GM21717 (cell line): ENCODE data around the gene ATP10B.
"Not testable (repeated sequence)": the region's sequence is repeated elsewhere in the genome, so short reads cannot be mapped to it uniquely, and the experiment has no call there.

Source experiments
- ATAC-seq: cut with Tn5 transposase; IDR thresholded peaks from one replicate; pipeline ENCODE4 v1.9.1; 2021; ENCODE audit warnings: mild to moderate bottlenecking, moderate library complexity; ENCODE audit not compliant: unreplicated experiment

The ATP10B gene, protein sequence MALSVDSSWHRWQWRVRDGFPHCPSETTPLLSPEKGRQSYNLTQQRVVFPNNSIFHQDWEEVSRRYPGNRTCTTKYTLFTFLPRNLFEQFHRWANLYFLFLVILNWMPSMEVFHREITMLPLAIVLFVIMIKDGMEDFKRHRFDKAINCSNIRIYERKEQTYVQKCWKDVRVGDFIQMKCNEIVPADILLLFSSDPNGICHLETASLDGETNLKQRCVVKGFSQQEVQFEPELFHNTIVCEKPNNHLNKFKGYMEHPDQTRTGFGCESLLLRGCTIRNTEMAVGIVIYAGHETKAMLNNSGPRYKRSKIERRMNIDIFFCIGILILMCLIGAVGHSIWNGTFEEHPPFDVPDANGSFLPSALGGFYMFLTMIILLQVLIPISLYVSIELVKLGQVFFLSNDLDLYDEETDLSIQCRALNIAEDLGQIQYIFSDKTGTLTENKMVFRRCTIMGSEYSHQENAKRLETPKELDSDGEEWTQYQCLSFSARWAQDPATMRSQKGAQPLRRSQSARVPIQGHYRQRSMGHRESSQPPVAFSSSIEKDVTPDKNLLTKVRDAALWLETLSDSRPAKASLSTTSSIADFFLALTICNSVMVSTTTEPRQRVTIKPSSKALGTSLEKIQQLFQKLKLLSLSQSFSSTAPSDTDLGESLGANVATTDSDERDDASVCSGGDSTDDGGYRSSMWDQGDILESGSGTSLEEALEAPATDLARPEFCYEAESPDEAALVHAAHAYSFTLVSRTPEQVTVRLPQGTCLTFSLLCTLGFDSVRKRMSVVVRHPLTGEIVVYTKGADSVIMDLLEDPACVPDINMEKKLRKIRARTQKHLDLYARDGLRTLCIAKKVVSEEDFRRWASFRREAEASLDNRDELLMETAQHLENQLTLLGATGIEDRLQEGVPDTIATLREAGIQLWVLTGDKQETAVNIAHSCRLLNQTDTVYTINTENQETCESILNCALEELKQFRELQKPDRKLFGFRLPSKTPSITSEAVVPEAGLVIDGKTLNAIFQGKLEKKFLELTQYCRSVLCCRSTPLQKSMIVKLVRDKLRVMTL (N-terminal part only)

DNA sequence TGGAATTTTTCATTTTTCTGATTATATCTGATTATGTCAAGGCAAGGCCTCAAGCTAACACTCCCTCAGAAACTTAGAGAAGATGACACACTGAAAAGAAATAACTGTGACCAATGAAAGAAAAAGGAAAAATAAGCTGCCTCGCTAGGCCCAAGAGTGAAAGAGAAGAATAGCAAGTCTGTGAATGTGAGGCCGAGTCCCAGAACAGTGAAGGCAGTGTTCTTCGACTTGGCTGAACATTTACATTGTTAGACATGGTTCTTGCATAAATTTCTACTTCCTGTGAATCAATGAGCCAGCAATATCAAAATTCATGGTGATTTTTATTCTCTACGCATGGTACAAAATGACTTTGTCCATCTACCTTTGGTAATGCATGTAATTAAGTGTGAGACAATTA lies at the start of gene ATP10B:
ATP10B (minus strand) TSS at position 163 of the 400 bp plus-strand sequence. CDS start 164,137 bp downstream, outside the sequence.
- ATAC-seq: no peak

GRCh38 chr5:160901656-160902055 lies 49.6 kb upstream of the ATP10B start:
- no peak for ATAC-seq

DNA sequence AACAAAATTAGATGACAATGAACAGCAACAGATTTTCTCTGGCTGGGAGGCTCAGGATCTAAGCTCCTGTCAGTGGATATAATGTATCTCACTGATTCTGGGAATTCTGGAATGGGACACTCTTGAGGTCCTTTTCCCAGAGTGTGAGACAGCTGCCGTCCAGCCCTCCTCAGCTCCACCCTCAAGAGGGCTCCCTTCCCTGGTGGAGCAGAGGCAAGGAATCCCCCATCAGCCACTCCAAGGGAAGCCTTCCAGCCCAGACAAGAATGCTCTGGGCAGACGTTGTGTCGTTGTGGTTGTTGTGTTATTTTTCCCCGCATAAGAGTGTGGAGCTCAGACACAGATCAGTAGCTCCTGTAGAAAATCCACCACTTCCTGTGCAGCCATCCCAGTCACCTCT lies 47.7 kb upstream of the ATP10B start:
- no peak for ATAC-seq

DNA sequence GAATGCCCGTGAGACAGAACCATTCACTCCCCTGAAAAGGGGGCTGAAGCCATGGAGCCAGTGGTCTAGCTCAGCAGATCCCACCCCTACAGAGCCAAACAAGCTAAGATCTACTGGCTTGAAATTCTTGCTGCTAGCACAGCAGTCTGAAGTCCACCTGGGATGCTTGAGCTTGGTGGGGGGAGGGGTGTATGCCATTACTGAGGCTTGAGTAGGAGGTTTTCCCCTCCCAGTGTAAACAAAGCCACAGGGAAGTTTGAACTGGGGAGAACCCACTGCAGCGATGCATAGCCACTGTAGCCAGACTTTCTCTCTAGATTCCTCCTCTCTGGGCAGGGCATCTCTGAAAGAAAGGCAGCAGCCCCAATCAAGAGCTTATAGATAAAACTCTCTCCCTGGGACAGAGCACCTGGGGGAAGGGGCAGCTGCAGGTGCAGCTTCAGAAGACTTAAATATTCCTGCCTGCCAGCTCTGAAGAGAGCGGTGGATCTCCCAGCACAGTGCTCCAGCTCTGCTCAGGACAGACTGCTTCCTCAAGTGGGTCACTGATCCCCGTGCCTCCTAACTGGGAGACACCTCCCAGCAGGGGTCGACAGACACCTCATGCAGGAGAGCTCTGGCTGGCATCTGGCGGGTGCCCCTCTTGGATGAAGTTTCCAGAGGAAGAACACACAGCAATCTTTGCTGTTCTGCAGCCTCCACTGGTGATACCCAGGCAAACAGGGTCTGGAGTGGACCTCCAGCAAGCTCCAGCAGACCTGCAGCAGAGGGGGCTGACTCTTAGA lies 41.4 kb upstream of the ATP10B start:
- not testable (repeated sequence) for ATAC-seq

GRCh38 chr5:160887780-160888179 lies 35.8 kb upstream of the ATP10B start:
- no peak for ATAC-seq

GRCh38 chr5:160873560-160874200 lies 21.7 kb upstream of the ATP10B start:
- ATAC-seq: not testable (repeated sequence)

DNA sequence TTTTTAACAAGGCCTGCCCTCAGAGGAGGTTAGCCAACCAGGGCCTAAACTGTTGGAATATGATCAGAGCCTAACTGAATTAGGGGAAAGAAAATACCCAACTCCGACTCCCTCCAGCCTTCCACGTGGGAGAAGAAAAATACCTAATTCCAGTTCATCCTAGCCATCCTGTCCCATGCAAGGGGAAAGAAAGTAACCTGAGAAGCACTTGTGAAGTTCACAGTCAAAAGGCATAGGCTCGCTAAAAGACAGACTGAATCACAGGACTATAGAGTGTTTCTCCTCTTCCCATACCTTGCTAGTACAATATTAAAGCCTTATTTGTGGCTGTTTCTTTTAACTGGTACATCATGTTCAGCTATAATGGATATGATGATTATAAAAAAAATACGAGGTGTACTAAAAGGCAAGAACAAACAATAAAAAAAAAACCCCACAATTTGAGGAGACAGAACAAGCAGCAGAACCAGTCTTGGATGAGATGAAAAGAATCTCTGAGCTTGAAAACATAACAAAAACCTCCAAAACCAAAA lies 18.0 kb upstream of the ATP10B start:
- no peak for ATAC-seq

GRCh38 chr5:160867976-160868375 lies 16.0 kb upstream of the ATP10B start:
- no peak for ATAC-seq

DNA sequence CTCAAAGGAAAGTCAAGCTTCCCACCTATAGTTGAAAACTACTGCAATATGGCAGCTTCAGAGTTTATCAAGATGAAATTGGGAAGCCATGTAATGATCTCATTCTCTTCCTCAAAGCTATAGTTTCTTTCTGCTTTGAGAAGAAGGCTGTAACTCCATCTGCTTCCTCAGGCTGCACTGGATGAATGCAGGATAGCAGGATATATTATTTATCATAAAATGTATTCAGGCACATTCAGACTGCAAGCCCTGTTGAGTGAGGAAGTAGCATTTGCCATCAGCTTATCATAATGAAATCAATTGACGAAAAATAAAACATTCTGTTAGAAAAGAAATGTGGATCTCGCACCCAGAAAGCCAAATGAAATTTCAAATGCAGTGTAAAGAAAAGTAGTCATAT lies 560 bp downstream of the ATP10B start:
- no peak for ATAC-seq

DNA sequence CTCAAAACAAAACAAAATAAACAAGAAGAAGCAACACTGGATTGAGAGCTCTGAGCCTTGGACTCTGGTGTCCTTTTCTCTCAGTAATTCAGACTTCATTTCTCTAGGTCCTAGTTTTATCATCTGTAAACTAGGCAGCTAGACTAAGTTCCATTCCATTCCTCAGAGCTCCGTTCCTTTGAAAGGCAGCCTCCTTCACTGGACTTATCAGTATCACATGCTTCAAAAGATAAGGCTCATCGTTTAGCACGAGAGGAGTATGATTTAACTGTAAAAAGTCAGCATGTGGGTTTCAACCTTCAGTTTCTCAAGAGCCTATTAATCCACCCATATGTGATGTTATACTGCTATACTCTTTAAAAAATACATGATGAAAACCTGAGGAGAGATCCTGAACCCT lies 1.6 kb downstream of the ATP10B start:
- no peak for ATAC-seq

DNA sequence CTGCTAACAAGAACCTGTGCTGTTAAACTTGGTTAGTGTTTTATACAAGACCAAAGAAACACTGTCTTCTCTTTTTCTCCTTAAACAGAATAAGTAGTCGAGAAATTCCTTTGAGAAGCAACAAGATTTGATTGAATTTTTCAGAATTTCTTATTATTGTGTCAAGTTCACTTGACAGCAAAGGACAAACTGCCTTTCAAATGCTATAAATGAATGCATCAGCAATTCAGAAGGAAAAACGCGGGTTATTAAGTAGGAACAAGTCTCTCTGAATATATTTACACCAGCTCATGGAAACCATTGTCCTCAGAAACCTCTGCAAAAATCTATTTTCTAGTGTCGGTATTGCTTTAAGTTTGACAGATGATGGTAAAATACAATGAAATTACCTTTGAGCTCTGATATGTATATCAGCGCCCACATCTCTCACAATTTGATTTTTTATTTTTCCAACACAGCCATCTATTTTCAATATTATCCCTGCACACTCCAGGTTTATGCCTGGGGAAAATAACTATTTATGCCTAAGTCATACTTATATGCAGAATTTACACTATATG lies 4.4 kb downstream of the ATP10B start:
- no peak for ATAC-seq

DNA sequence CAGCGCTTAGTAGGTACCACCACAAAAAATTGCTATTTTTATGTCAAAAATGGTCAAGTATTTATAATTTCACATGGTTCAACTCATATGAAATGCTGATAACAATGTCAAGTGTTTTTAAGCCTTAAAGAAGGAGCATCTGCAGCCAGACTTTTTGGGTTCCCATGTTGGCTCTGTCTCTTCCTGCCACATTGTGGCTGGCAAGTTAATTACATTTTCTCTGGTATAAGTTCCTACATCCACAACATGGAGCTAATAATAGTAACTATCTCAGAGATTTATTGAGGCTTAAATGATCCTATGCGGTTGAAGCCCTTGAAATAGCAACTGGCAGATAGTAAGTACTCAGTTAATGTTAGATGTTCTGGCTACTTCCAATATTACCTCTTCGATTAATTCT lies 5.4 kb downstream of the ATP10B start:
- ATAC-seq: no peak

- no peak for ATAC-seq
Observed at GRCh38 chr5:160844177-160844576, 7.8 kb downstream of the ATP10B start.

GRCh38 chr5:160843240-160843639 lies 8.8 kb downstream of the ATP10B start:
- ATAC-seq: peak; percentile 98

GRCh38 chr5:160837749-160838593 lies 14.0 kb downstream of the ATP10B start:
- no peak for ATAC-seq

GRCh38 chr5:160837211-160837610 lies 14.8 kb downstream of the ATP10B start:
- ATAC-seq: no peak

DNA sequence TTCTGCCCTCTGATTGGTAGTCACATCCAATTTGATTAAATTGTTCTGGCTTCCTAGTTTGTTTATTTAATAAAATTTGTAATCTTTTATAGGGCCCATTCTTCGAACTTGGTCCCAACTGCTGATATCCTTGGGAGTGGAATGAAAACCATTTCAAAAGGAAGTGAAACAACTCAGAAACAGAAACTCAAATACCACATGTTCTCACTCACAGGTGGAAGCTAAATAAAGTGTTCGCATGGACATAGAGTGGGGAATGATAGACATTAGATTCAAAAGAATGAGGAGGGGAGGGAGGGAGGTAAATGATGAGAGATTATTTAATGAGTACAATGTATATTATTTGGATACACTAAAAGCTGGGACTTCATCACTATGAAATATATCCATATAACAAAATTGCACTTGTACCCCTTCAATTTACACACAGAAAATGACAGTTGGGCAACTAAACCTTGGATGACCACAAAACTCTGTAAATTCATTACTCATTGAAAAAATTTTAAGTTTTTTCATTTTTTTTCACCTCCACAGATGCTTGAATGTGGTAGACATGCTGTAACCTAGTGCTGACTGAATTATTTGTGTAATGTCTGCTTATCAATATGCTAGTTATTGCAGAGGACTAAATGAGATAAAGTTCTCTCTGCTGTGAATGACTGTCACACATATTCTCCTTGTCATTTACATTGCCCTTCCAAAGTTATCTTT lies 16.0 kb downstream of the ATP10B start:
- ATAC-seq: peak; percentile 71

DNA sequence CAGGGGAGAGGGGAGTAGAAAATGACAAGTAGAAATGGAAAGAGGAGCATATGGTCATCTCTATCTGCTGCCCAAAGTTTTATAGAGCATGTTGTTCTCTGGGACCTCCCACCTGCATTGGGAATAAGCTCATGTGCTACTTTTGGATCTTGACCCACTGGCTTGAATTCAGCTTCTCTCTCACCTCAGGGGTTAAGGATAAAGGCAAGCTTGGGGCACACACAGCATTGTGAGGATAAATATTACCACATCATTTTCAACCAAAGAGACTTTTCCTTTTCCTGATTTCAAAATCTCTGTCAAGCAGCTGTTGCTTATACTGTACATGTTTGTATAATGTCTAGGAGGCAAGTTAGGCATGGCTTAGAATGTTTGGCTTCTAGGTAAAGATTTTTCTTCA lies 16.6 kb downstream of the ATP10B start:
- no peak for ATAC-seq
